HepG2 (cell line): ENCODE measurements around the gene CTBP1. TPM values are rescaled to one million over a fixed set of nuclear protein-coding genes. Genes with fewer than 3 reads are reported as not detected.

Source experiments
- ARID4A ChIP-seq: sonication (generic); formaldehyde crosslinking; IDR thresholded peaks from 2 replicates; pipeline ENCODE4 v1.5.0; 2020; ENCODE audit warnings: mild to moderate bottlenecking, missing genetic modification reagents, borderline replicate concordance
- BCL6 ChIP-seq: IDR thresholded peaks from 2 replicates; pipeline ENCODE4 v1.6.1; 2016; ENCODE audit warnings: missing genetic modification reagents, missing compliant biosample characterization
- CEBPG ChIP-seq: IDR thresholded peaks from 2 replicates; pipeline ENCODE4 v1.6.1; 2016
- EED ChIP-seq: sonication (generic); formaldehyde crosslinking; IDR thresholded peaks from 2 replicates; pipeline ENCODE4 v1.5.0; 2020; ENCODE audit warnings: mild to moderate bottlenecking, missing genetic modification reagents
- EP300 ChIP-seq, 3 experiments: sonication (generic) in 1 of 3; formaldehyde crosslinking in 1 of 3; IDR thresholded peaks; 2 replicates each; pipeline versions ENCODE4 v1.5.1 to v1.6.1; 2011 to 2020; ENCODE audit warnings: low read depth in 2 of 3, low read length in 2 of 3, borderline replicate concordance in 1 of 3, improper control_type of control experiment in 1 of 3, mild to moderate bottlenecking in 1 of 3, missing genetic modification reagents in 1 of 3, moderate library complexity in 1 of 3
- ZNF292 ChIP-seq: sonication (generic); formaldehyde crosslinking; IDR thresholded peaks from 2 replicates; pipeline ENCODE4 v1.8.1; 2022; ENCODE audit warnings: mild to moderate bottlenecking, low read depth, missing genetic modification reagents, borderline replicate concordance
- ZNF704 ChIP-seq: sonication (generic); formaldehyde crosslinking; IDR thresholded peaks from 2 replicates; pipeline ENCODE4 v1.8.1; 2023; ENCODE audit warnings: mild to moderate bottlenecking, inconsistent platforms, moderate library complexity, missing genetic modification reagents, borderline replicate concordance
- ZNF747 ChIP-seq: sonication (generic); formaldehyde crosslinking; IDR thresholded peaks from 2 replicates; pipeline ENCODE4 v1.8.1; 2023; ENCODE audit warnings: missing genetic modification reagents, mild to moderate bottlenecking, borderline replicate concordance
- ZNF772 ChIP-seq: sonication (generic); formaldehyde crosslinking; IDR thresholded peaks from 2 replicates; pipeline ENCODE4 v1.5.0; 2020; ENCODE audit warnings: mild to moderate bottlenecking, missing genetic modification reagents
- ZNF83 ChIP-seq: sonication (generic); formaldehyde crosslinking; IDR thresholded peaks from 2 replicates; pipeline ENCODE4 v1.4.0; 2020; ENCODE audit warnings: missing genetic modification reagents, mild to moderate bottlenecking, borderline replicate concordance
- ZSCAN12 ChIP-seq: sonication (generic); formaldehyde crosslinking; IDR thresholded peaks from 2 replicates; pipeline ENCODE4 v1.9.0; 2021; ENCODE audit warnings: mild to moderate bottlenecking, missing genetic modification reagents
- polyA plus RNA-seq, 8 experiments: library from polyadenylated mRNA; depleted of rRNA in 3 of 8; stranded (reverse) in 7 of 8; unstranded in 1 of 8; fragments of >200 nt; fragmentation: Illumina TruSeq in 4 of 8; extraction: Trizol in 4 of 8; gene quantifications; 2 replicates each; pipeline versions ENCODE4 v1.2.1 to v1.2.3, GENCODE V29; 2011 to 2016; ENCODE audit warnings: low read depth in 4 of 8, missing spikeins in 1 of 8, mixed read lengths in 1 of 8; ENCODE audit not compliant: insufficient read depth in 1 of 8
- total RNA-seq, 5 experiments: library from RNA; depleted of rRNA; stranded (reverse); fragments of >200 nt; fragmentation: Illumina TruSeq; extraction: Trizol; gene quantifications; 2 replicates each; pipeline ENCODE4 v1.2.3, GENCODE V29; 2016; ENCODE audit warnings: low read depth in 1 of 5
- TF ChIP-seq, protein P1 (sequence below): sonication (generic); formaldehyde crosslinking; IDR thresholded peaks from 2 replicates; pipeline ENCODE4 v1.5.1; 2020; ENCODE audit warnings: mild to moderate bottlenecking, missing genetic modification reagents, borderline replicate concordance
- TF ChIP-seq, protein P2 (sequence below): sonication (generic); formaldehyde crosslinking; IDR thresholded peaks from 2 replicates; pipeline ENCODE4 v1.8.1; 2023; ENCODE audit warnings: mild to moderate bottlenecking, missing genetic modification reagents

The CTBP1 gene
- total and polyA plus RNA-seq, 2 of the 13 experiments (the other 11 are each of a cell fraction or from before 2014, with no cell fraction given): 78.5 to 112 TPM

DNA sequence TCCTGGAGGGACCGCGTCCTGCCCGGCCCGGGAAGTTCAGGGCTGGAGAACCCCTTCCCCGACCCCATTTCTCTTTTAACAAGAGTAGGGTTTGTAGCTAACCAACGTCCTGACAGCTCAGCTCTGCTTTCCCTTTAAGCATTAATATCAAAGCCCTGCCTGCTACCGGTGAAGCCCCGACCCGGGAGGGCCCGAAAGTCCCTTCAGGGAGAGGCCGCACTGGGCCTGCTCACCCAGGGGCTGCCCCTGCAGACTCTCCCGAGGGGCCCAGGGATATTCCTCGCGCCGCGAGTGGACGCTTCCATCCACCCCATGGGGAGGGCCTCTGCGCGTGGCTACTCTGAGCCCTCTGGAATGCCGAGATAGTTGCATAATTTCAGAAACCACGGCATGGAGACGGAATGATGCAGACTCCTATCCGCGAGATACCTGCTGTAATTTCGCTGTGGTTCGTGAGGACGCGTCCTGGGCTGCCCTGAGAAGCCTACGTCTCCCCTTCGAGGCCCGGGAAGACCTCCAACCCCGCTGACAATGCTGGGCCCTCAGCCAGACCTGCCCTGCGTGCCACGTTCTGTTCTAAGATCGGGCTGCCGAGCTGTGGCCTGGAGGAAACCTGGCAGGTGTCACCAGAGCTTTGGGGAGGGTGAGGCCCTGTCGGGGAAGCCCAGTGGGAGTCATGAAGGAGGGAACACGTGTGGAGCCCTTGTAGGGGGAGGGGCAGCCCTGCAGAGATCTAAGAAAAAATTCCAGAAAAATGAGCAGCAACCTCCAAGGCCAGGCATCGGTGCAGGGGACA lies 999 bp upstream of the CTBP1 start (continued):
- TF ChIP-seq ARID4A (CRISPR knock-in tag) (peak; percentile 64; the same call in 1 of the 2 replicates), CEBPG (CRISPR knock-in tag) (peak; percentile 64; the same call in 1 of the 2 replicates), ZNF292 (CRISPR knock-in tag) (0 out of 2 replicates have a peak, but pooled peaks have one; percentile 11), ZSCAN12 (CRISPR knock-in tag) (no peak), ZNF83 (CRISPR knock-in tag) (peak; percentile 61; the same call in 1 of the 2 replicates), EED (CRISPR knock-in tag) (peak; percentile 71; the same call in 1 of the 2 replicates), BCL6 (no peak), EP300 (IDR thresholded peaks at IDR 0.05; ENCODE audit: low read depth in 2 of 2, low read length in 2 of 2) (0 out of 4 replicates have a peak, but pooled peaks of 1 of the 2 experiments have one; percentile 30), EP300 (CRISPR knock-in tag; IDR thresholded peaks at IDR 0.05; ENCODE audit: borderline replicate concordance) (no peak), ZNF704 (CRISPR knock-in tag) (0 out of 2 replicates have a peak, but pooled peaks have one; percentile 31), ZNF772 (peak; percentile 65; the same call in 1 of the 2 replicates), ZNF747 (CRISPR knock-in tag) (peak; percentile 64; the same call in 1 of the 2 replicates)
- TF ChIP-seq, protein P1, sequence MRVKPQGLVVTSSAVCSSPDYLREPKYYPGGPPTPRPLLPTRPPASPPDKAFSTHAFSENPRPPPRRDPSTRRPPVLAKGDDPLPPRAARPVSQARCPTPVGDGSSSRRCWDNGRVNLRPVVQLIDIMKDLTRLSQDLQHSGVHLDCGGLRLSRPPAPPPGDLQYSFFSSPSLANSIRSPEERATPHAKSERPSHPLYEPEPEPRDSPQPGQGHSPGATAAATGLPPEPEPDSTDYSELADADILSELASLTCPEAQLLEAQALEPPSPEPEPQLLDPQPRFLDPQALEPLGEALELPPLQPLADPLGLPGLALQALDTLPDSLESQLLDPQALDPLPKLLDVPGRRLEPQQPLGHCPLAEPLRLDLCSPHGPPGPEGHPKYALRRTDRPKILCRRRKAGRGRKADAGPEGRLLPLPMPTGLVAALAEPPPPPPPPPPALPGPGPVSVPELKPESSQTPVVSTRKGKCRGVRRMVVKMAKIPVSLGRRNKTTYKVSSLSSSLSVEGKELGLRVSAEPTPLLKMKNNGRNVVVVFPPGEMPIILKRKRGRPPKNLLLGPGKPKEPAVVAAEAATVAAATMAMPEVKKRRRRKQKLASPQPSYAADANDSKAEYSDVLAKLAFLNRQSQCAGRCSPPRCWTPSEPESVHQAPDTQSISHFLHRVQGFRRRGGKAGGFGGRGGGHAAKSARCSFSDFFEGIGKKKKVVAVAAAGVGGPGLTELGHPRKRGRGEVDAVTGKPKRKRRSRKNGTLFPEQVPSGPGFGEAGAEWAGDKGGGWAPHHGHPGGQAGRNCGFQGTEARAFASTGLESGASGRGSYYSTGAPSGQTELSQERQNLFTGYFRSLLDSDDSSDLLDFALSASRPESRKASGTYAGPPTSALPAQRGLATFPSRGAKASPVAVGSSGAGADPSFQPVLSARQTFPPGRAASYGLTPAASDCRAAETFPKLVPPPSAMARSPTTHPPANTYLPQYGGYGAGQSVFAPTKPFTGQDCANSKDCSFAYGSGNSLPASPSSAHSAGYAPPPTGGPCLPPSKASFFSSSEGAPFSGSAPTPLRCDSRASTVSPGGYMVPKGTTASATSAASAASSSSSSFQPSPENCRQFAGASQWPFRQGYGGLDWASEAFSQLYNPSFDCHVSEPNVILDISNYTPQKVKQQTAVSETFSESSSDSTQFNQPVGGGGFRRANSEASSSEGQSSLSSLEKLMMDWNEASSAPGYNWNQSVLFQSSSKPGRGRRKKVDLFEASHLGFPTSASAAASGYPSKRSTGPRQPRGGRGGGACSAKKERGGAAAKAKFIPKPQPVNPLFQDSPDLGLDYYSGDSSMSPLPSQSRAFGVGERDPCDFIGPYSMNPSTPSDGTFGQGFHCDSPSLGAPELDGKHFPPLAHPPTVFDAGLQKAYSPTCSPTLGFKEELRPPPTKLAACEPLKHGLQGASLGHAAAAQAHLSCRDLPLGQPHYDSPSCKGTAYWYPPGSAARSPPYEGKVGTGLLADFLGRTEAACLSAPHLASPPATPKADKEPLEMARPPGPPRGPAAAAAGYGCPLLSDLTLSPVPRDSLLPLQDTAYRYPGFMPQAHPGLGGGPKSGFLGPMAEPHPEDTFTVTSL (CRISPR knock-in tag): peak; percentile 51; the same call in 1 of the 2 replicates
- TF ChIP-seq, protein P2, sequence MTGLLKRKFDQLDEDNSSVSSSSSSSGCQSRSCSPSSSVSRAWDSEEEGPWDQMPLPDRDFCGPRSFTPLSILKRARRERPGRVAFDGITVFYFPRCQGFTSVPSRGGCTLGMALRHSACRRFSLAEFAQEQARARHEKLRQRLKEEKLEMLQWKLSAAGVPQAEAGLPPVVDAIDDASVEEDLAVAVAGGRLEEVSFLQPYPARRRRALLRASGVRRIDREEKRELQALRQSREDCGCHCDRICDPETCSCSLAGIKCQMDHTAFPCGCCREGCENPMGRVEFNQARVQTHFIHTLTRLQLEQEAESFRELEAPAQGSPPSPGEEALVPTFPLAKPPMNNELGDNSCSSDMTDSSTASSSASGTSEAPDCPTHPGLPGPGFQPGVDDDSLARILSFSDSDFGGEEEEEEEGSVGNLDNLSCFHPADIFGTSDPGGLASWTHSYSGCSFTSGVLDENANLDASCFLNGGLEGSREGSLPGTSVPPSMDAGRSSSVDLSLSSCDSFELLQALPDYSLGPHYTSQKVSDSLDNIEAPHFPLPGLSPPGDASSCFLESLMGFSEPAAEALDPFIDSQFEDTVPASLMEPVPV (CRISPR knock-in tag): 0 out of 2 replicates have a peak, but pooled peaks have one; percentile 26
